Esophagus squamous epithelium (tissue), 5 donors: Measurements from ENCODE around the gene TFAP2E. TPM values are rescaled to one million over a fixed set of nuclear protein-coding genes. Genes with fewer than 3 reads are reported as not detected.
A peak's percentile ranks its signal among the peaks of the same experiment; 100 is the strongest.

ENCODE experiments used
- DNase-seq: peaks from one replicate; lab custom pipeline; 2025; lab: John Stamatoyannopoulos, UW
- H3K27ac ChIP-seq, 4 donors: fragments of 200-600 bp; sonication (generic); one replicate each; pipeline ENCODE4 v1.5.1; 2016 to 2019; ENCODE audit warnings: mild to moderate bottlenecking in 1 of 4
- H3K27me3 ChIP-seq, 4 donors: fragments of 200-600 bp; sonication (generic); 1 replicate in 3 of 4; 2 replicates in 1 of 4; pipeline versions ENCODE4 v1.5.1 to v1.6.0; 2017 to 2021; ENCODE audit warnings: antibody characterized with exemption in 1 of 4
- H3K36me3 ChIP-seq, 3 donors: fragments of 200-600 bp; sonication (generic); one replicate each; pipeline ENCODE4 v1.5.1; 2016 to 2019
- H3K4me1 ChIP-seq, 3 donors: fragments of 200-600 bp; sonication (generic); one replicate each; pipeline ENCODE4 v1.5.1; 2017 to 2019
- H3K4me3 ChIP-seq, 4 donors: fragments of 200-600 bp; sonication (generic); 1 replicate in 3 of 4; 2 replicates in 1 of 4; pipeline ENCODE4 v1.5.1; 2016 to 2019; ENCODE audit warnings: mild to moderate bottlenecking in 2 of 4, moderate library complexity in 1 of 4
- H3K9me3 ChIP-seq, 3 donors: fragments of 200-600 bp; sonication (generic); one replicate each; pipeline ENCODE4 v1.5.1; 2016 to 2019
- POLR2A ChIP-seq, 4 donors: fragments of 450-650 bp; IDR thresholded peaks; one replicate each; pipeline ENCODE4 v1.6.1; 2017; ENCODE audit warnings: antibody characterized with exemption in 4 of 4, mild to moderate bottlenecking in 4 of 4, moderate library complexity in 3 of 4
- WGBS, 2 donors: methylation state at CpG; one replicate each; pipeline ENCODE4 v1.1.5; 2018; 5-methylcytosine and 5-hydroxymethylcytosine counted together
- intact Hi-C: fragments of 100-400 bp; cut with DNase I; formaldehyde crosslinking; loops from one replicate; pipeline ENCODE4 v1.15.0; 2022
- total RNA-seq, 4 donors: library from RNA; depleted of rRNA; stranded (reverse); fragments of >200 nt; gene quantifications; one replicate each; pipeline ENCODE4 v1.1.0, GENCODE V29; 2016
- TF ChIP-seq, protein P1 (sequence below), 6 experiments: fragments of 450-650 bp in 4 of 6; fragments of 200-600 bp in 2 of 6; sonication (generic) in 2 of 6; IDR thresholded peaks; one replicate each; pipeline ENCODE4 v1.5.1; 2016 to 2019; ENCODE audit warnings: antibody characterized with exemption in 6 of 6, mild to moderate bottlenecking in 4 of 6, moderate library complexity in 4 of 6
- donor health status: DM: yes; HTN: yes; CAD: no.

The TFAP2E gene
- total RNA-seq, 4 donors from 2014 or later: 0.26 to 1.1 (median 0.38) TPM; not detected in 1

DNA sequence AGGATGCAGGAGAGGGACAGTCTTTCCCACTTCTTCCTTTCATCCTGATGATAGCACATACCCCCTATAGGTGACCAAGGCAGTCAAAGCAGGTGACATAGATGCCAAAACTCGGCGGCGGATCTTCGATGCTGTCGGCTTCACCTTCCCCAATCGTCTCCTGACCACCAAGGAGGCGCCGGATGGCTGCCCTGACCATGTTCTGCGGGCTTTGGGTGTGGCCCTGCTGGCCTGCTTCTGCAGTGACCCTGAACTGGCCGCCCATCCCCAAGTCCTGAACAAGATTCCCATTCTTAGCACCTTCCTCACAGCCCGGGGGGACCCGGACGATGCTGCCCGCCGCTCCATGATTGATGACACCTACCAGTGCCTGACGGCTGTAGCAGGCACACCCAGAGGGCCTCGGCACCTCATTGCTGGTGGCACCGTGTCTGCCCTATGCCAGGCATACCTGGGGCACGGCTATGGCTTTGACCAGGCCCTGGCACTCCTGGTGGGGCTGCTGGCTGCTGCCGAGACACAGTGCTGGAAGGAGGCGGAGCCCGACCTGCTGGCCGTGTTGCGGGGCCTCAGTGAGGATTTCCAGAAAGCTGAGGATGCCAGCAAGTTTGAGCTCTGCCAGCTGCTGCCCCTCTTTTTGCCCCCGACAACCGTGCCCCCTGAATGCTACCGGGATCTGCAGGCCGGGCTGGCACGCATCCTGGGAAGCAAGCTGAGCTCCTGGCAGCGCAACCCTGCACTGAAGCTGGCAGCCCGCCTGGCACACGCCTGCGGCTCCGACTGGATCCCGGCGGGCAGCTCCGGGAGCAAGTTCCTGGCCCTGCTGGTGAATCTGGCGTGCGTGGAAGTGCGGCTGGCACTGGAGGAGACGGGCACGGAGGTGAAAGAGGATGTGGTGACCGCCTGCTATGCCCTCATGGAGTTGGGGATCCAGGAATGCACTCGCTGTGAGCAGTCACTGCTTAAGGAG lies 12.6 kb upstream of the TFAP2E start:
- Histone ChIP-seq H3K9me3 (no peaks in the 10 kb centered on the region), H3K36me3 (peaks cover 0 to 34% (median 0%) of the 10 kb centered on the region in 3 donors), H3K27ac (peak overlapping the region in 2 of 4 donors; percentile 0 to 3), H3K27me3 (no peaks in the 10 kb centered on the region), H3K4me1 (peaks cover 28 to 65% (median 29%) of the 10 kb centered on the region in 3 donors), H3K4me3 (peak overlapping the region in 2 of 4 donors; percentile 13 to 42)
- 71 to 94% methylated on average over 9 to 11 of the region's 44 CpGs for WGBS, 2 donors
- TF ChIP-seq, protein P1, sequence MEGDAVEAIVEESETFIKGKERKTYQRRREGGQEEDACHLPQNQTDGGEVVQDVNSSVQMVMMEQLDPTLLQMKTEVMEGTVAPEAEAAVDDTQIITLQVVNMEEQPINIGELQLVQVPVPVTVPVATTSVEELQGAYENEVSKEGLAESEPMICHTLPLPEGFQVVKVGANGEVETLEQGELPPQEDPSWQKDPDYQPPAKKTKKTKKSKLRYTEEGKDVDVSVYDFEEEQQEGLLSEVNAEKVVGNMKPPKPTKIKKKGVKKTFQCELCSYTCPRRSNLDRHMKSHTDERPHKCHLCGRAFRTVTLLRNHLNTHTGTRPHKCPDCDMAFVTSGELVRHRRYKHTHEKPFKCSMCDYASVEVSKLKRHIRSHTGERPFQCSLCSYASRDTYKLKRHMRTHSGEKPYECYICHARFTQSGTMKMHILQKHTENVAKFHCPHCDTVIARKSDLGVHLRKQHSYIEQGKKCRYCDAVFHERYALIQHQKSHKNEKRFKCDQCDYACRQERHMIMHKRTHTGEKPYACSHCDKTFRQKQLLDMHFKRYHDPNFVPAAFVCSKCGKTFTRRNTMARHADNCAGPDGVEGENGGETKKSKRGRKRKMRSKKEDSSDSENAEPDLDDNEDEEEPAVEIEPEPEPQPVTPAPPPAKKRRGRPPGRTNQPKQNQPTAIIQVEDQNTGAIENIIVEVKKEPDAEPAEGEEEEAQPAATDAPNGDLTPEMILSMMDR (IDR thresholded peaks at IDR 0.05): no peak
- no peak for TF ChIP-seq POLR2A (IDR thresholded peaks at IDR 0.05)
- intact Hi-C loops: loop anchor here (5.0 to 10.0 kb wide), 2 partner anchors 74 to 108 kb away; no protein-coding TSS in a partner anchor
- no peak for DNase-seq

DNA sequence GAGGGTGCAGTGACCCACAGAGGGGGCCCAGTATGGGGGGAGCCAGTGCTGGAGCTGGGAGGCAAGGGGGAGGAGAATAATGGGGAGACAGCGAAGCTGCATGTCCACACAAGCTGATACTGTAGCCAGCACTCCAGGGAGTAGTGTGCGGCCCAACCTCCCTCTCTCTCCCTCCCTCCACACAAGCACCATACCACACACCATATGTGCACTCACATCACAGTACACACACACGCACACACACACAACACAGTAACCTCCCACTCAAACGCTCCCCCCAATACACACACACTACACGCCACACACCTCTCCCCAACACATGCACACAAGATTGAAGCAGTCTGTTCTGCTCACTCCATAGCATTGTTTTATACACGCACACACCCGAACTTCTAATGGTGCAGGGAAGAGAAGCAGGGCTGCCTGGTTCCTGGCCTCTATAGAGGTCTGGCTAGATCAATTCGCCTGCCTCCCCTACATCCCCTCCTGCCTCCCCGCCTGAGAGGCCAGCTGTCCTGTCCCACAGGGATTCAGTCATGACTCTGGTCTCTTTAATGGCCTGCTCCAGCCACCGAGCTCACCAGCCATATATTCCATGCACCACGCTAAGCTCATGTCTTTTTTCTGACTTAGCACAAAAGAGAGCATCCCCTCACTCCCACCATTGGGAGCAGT lies 11.7 kb upstream of the TFAP2E start:
- Histone ChIP-seq H3K4me3 (peak overlapping the region in 2 of 4 donors; percentile 13 to 42), H3K36me3 (peaks cover 0 to 43% (median 0%) of the 10 kb centered on the region in 3 donors), H3K27me3 (no peaks in the 10 kb centered on the region), H3K27ac (peak overlapping the region in 1 of 4 donors; percentile 0), H3K9me3 (no peaks in the 10 kb centered on the region), H3K4me1 (peaks cover 19 to 56% (median 23%) of the 10 kb centered on the region in 3 donors)
- intact Hi-C loops: loop anchor here (5.0 to 10.0 kb wide), 2 partner anchors 73 to 109 kb away; no protein-coding TSS in a partner anchor
- TF ChIP-seq, protein P1 (IDR thresholded peaks at IDR 0.05): no peak
- TF ChIP-seq POLR2A (IDR thresholded peaks at IDR 0.05): no peak
- 57 to 66% methylated on average over 8 to 11 of the region's 11 CpGs for WGBS, 2 donors
- DNase-seq: no peak

DNA sequence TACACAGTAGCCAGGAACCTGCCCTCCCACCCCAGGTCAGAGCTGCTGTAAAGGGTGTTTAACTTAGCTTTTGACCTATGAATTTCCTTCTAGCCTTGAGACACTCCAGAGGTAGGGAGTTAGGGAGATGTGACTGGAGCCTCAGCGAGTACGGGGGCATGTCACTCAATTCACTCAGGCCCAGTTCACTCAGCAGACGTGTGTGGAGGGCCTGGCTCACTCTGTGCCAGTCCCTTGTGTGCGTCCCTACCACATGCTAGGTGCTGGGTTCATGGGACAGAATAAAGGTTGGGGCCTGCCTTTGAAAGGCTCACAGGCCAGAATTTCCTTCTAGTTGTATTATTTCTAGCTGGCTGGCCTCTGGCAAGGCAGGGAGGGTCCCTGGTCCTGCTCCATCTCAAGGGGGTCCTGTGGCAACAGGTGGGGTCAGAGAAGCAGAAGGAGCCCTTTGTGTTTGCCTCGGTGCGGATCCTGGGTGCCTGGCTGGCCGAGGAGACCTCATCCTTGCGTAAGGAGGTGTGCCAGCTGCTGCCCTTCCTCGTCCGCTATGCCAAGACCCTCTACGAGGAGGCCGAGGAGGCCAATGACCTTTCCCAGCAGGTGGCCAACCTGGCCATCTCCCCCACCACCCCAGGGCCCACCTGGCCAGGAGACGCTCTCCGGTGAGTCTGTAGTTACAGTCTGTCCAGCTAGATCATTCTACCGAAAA lies 11.0 kb upstream of the TFAP2E start:
- intact Hi-C loops: loop anchor here (5.0 to 10.0 kb wide), 2 partner anchors 73 to 110 kb away; no protein-coding TSS in a partner anchor
- Histone ChIP-seq H3K27me3 (no peaks in the 10 kb centered on the region), H3K36me3 (peaks cover 0 to 50% (median 0%) of the 10 kb centered on the region in 3 donors), H3K4me1 (peaks cover 18 to 51% (median 19%) of the 10 kb centered on the region in 3 donors), H3K27ac (no peak overlapping the region), H3K4me3 (no peak overlapping the region), H3K9me3 (no peaks in the 10 kb centered on the region)
- TF ChIP-seq, protein P1 (IDR thresholded peaks at IDR 0.05): no peak
- no peak for TF ChIP-seq POLR2A (IDR thresholded peaks at IDR 0.05)
- no peak for DNase-seq
- 92% methylated on average over 5 of the region's 15 CpGs; no CpG with 5 or more reads in 1 of the 2 donors for WGBS, 2 donors

DNA sequence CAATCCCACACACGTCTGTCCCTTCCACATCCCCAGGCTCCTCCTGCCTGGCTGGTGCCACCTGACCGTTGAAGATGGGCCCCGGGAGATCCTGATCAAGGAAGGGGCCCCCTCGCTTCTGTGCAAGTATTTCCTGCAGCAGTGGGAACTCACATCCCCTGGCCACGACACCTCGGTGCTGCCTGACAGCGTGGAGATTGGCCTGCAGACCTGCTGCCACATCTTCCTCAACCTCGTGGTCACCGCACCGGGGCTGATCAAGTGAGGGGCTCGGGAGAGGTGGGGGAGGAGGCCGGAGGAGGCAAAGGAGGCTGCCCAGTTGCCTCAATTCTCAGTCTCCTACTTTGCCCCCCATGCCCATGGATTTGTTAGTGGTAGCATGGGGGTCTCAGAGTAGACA lies 9.9 kb upstream of the TFAP2E start:
- intact Hi-C loops: loop anchor here (5.0 to 10.0 kb wide), 2 partner anchors 72 to 111 kb away; no protein-coding TSS in a partner anchor
- H3K27me3 ChIP-seq: peaks cover 0 to 3% (median 0%) of the 10 kb centered on the region in 4 donors
- TF ChIP-seq, protein P1 (IDR thresholded peaks at IDR 0.05): no peak
- TF ChIP-seq POLR2A (IDR thresholded peaks at IDR 0.05): no peak
- no peak for DNase-seq
- H3K36me3 ChIP-seq: peaks cover 0 to 50% (median 0%) of the 10 kb centered on the region in 3 donors
- no peak overlapping the region for H3K27ac ChIP-seq
- no peaks in the 10 kb centered on the region for H3K9me3 ChIP-seq
- peaks cover 16 to 47% (median 18%) of the 10 kb centered on the region in 3 donors for H3K4me1 ChIP-seq
- no peak overlapping the region for H3K4me3 ChIP-seq
- 75 to 80% methylated on average over 2 to 6 of the region's 12 CpGs for WGBS, 2 donors
